ENCODE data around the gene HEMGN.
"Not testable (repeated sequence)": the region's sequence is repeated elsewhere in the genome, so short reads cannot be mapped to it uniquely, and the experiment has no call there.

HEMGN gene, protein sequence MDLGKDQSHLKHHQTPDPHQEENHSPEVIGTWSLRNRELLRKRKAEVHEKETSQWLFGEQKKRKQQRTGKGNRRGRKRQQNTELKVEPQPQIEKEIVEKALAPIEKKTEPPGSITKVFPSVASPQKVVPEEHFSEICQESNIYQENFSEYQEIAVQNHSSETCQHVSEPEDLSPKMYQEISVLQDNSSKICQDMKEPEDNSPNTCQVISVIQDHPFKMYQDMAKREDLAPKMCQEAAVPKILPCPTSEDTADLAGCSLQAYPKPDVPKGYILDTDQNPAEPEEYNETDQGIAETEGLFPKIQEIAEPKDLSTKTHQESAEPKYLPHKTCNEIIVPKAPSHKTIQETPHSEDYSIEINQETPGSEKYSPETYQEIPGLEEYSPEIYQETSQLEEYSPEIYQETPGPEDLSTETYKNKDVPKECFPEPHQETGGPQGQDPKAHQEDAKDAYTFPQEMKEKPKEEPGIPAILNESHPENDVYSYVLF

DNA sequence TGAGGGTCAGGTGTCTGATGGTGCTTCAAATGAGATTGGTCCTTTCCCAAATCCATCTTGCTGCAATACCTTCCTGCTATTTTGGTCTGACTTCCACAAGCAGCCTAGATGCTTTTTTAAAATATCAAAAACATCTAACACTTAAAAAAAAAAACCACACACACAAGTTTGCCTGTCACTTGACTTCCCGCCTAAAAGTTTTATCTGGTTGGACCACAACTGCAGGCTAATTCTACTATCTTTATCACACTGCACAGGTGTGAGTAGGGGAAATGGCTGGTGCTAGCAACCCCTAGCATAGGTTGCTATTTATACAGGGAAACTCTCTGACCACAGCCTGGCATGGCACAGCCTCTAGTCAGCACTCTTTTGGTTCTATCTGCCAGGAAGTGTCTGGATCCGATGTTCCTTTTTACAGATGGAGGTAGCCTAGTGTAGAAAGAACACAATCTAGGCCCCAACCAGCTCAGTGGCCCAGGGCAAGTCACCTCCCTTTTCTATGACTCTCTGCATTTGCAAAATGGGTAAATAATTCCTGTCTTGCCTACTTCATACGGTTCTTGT is at the start of gene HEMGN:
HEMGN (minus strand) TSS at position 92 of the 564 bp plus-strand sequence; CDS start at position 56, 36 bp downstream.
- no peak for DNase-seq

DNA sequence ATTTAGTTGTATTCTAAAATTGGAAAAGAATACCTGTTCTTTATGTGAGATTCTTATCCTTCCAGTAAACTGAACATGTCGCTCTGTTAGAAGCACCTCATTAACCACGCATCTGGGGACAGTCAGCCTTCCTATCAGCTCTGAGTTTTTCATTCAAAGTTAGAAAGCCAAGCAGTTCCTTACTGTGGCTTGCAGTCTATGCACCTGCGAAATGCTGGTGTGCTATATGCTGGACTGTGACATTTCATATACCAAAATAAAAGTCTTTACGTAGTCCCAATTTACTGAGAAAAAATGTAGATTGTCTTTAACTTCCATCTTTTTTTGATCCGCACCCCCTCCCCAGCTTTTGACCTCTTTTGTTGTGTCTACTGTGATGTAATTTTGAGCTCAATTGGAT is 49.5 kb upstream of the HEMGN start:
- DNase-seq, result no peak

DNA sequence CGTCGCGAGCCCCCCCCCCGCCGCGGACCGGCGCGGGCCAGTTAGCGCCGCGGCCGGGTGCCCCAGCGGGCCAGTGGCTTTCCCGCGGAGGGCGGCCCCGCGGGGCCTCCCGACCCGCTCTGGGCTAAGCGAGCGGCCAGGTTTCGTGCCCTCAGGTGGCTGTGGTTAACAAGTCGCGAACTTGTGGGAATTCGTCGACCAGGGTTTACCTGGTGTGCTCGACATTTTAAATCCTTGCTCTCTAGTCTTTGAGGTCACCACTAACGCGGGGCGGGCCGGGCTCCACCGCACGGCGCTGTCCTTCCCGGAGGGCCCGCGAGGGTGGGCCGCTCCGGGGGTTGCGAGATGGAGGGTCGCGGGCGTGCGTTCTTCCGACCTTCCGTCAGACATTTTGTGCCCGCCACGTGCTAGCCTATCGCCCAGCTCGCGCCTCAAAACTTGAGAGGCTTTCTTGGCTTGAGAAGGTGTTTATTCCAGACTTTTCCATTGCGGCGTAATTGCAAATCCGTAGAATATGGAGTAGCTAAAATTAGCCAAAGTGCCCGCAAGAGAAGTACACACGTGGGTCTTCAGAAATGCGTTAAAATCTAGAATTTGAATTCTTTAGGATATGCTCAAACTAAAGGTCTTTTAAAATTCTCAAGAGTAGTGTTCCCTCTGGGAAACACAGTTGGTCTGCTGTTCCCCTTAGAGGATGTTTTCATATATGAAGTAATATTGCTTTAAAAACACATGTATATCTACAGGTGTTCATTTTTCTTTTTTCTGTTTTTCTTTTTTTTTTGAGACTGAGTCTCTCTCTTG is 47.3 kb upstream of the HEMGN start:
- DNase-seq, result peak; percentile 32

GRCh38 chr9:97984188-97985057 is 46.5 kb upstream of the HEMGN start:
- no peak for DNase-seq

GRCh38 chr9:97983589-97984187 is 45.7 kb upstream of the HEMGN start:
- DNase-seq, result no peak

DNA sequence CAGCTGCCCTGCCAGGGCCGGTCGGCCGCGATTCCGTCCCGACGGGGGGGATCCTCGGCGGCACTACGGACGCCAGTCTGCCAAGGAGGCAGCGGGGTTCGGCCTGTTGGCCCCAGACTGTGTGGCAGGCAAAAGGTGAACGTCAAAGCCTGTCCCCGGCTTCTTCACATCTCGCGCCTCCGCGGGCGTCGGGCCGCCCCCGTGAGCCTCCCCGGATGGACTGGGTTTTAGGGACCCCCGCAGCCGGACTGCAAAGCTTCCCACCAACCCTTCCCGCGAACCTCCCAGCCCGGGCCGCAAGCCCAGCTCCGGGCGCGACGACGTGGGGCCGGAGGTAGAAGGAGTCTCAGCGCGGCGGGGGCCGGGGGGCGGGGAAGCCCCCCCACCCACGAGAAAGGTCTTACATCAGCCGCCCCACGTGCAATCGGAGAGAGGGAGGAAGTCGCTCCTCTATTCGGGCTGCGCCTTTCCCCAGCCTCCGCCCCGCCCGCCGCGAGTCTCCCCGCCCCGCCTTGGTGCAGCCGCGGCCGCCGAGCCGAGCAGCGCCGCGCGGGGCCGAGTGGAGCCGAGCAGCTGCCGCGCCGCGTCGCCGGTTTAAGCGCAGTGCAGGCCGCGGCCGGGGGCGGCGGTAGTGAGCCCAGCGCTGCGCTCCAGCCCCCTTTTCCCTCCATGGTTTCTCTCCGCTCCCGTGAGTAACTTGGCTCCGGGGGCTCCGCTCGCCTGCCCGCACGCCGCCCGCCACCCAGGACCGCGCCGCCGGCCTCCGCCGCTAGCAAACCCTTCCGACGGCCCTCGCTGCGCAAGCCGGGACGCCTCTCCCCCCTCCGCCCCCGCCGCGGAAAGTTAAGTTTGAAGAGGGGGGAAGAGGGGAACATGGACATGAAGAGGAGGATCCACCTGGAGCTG is 45.0 kb upstream of the HEMGN start, which contains the start of gene ANP32B:
ANP32B (plus strand) TSS at position 659 of the 906 bp plus-strand sequence; CDS start at position 874, 215 bp downstream.
- peak; percentile 87 for DNase-seq

DNA sequence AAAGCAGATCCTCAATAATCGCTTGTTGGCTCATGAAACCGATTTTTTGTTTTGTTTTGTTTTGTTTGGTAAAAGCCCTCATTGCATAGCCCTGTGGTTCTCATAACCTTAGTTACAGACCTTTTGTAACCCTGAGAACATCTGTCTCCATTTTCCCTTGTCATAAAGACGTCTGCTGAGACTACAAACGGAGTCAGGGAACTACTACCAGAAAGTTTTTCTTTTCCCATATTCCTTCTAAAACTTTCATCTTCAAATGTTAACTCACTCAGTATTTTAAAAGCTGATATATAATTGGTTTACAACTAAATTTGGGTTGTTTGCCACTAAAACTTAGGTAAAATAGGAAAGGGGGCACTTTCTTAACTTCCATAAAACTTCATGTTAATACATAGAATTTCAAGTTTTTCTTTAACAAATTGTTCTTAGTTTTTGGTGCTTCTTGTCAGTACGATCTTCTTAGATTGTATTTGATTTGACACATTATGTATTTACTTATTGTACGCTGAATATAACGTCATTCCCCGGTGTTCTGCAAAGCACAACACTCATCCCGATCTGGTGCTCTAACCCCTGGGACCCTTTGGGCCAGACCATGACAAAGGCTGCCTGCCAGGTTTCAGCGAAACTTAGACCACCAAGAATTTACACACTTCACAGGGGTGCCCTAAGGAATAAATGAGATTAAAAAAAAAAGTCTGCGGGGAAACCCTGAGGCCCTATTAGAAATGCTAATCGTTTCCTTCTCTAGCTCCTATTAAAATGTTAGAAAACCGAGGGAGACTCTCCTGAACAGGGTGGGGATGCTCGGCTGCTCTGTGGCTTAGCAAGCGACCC is 44.1 kb upstream of the HEMGN start:
- DNase-seq, result no peak

DNA sequence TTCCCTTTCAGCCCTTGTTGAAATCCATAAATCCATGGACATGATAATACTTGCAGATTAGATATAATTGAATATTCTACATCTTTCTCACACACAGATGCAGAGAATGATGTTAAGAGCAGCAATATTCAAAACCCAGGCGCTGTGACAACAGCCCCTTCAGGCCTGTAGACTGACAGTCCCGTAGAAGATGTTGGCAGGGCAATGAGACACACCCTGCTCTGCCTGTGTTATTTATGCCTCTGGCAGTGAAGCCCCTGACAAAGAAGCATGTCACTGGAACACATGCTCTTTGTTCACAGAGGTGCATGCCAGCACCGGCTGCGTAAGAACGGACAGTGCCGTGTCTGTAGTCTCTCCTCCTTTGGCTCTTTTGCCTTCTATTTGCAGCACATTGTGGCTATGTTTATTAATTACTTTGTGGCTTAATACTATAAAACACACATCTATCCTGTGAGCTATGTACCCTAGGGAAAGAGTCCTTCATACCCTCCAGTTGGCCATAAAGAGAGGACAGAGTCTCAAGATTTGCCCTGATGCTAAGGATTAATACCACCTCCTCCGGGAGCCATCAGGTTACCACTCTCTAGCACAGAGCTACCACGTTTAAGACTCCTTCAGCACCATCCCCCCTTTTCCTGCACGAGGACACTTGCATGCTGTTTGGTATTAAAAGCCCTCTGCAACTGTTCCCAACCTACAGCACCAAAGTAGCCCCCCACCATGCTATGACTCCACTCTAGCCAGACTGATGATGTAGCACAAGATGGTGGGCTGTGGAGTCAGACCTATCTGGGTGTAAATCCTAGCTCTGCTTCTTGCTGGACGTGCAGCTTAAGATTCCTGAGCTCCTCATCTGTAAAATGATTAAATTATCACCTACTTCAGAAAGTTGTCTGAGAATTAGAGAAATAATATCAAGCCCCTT is 43.2 kb upstream of the HEMGN start:
- no peak for DNase-seq

GRCh38 chr9:97980479-97980803 is 42.5 kb upstream of the HEMGN start:
- no peak for DNase-seq

- DNase-seq, result no peak
Measured at GRCh38 chr9:97979788-97980478, 42.0 kb upstream of the HEMGN start.

GRCh38 chr9:97978371-97979130 is 40.6 kb upstream of the HEMGN start:
- no peak for DNase-seq

DNA sequence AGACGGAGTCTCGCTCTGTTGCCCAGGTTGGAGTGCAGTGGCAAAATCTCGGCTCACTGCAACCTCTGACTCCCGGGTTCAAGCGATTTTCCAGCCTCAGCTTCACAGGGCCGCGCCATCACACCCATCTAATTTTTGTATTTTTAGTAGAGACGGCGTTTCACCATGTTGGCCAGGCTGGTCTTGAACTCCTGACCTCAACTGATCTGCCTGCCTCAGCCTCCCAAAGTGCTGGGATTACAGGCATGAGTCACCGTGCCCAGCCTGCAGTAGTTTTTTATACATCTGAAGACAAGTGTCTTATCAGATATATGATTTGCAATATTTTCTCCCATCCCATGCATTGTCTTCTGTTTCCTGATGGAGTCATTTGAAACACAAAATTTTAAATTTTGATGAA is 38.7 kb upstream of the HEMGN start:
- DNase-seq, result not testable (repeated sequence)

DNA sequence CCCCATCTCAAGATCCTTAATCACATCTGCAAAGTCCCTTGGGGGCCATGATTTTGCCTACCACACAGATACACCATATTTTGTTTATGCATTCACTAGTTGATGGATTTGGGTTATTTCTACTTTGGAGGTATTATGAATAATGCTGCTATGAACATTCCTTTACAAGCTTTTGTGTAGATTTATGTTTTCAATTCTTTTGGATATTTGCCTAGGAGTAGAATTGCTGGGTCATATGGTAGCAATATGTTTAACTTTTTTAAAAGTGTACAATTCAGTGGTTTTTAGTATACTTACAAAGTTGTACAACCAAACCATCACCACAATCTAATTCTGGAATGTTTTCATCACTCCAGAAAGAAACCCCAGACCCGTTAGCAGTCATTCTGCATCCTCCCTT is 37.4 kb upstream of the HEMGN start:
- no peak for DNase-seq

DNA sequence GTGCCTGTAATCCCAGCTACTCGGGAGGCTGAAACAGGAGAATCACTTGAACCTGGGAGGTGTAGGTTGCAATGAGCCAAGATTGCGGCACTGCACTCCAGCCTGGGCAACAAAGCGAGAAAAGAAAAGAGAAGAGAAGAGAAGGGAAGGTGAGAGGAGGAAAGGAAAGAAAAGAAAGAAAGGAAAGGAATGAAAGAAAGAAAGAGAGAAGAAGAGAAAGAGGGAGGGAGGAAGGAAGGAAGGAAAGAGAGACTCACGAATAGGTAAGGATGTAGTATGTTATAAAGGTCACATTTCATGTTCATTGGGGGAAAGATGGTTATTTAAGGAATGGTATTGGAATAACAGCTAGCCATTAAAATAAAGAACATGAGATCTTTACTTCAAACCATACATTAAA is 34.8 kb upstream of the HEMGN start:
- DNase-seq, result no peak

GRCh38 chr9:97970165-97970564 is 32.2 kb upstream of the HEMGN start:
- no peak for DNase-seq

DNA sequence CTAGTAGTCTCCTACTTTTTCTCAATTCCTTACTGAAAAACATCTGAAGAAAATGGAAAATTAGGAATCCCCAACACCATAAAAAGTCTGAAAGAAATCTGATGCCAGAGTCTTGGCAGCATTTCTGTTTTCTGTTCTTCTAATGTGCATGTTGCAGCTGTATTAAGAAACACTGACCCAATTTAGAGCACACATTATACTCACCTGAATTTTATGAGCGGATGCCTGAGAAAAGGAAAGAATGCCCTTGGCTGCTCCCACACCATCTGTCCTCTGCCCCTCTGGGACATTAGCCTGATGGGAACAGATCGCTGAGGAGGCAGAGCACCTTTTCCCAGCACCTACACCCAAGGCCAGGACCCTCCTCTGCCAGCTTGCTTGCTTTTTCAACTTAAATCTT is 31.0 kb upstream of the HEMGN start:
- no peak for DNase-seq

- no peak for DNase-seq
Measured at GRCh38 chr9:97966493-97966892, 28.5 kb upstream of the HEMGN start.

GRCh38 chr9:97964901-97965300 is 26.9 kb upstream of the HEMGN start:
- no peak for DNase-seq
